Inflammatory macrophage treated with lipopolysaccharide for 1 hour (primary cell): Measurements from ENCODE around the gene FOXB2.
"Not testable (repeated sequence)": the region's sequence is repeated elsewhere in the genome, so short reads cannot be mapped to it uniquely, and the experiment has no call there.

Source experiments
- DNase-seq, 2 donors: peaks; one replicate each; pipeline ENCODE4 v3.0.0-alpha.2; 2020 to 2022

The FOXB2 gene

DNA sequence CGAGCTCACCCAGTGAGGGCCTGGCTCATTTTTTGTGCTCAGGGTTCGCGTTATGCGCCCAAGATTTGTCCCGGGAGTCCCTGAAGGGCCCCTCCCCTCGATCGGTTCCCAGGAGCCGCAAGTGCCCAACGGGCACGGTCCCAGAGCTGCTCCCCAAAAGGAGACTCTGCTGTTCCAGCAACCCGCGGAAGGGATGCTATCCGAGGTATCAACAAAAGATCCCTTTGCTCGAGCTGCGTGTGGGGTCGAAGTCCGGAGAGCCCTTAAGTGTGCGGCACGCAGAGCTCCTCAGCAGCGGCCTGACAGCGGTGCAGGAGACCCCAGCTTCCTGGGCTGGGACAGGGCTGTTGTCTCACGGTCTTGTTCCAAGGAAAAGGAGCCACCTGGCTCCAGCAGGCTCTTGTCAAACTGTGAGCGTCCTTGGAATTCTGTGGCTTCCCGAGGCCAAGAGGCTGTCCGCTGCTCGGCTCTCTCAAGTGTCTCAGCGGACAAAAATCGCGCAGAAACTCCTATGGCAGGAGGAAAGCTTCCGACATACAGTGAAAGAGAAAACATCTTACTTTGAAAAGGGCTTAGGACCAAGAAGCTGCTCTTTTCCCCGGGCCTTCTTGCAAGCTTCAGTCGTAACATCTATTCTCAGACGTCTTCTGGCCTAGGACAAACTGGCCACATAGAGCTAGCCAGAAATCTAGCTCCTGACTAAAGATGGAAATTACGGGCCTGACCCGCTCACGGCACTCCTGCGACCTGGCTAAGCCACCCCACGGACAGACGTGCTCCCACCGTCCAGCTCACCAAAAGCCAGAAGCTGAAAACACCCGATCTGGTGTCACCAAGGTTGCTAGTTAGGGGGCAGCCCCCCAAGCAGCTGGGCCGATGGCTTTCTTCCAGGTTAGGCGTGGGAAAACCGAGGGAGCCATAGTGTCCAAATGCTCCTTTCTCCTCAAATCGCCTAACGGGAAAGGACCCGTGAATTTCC is 2.6 kb upstream of the FOXB2 start:
- DNase-seq = no peak

DNA sequence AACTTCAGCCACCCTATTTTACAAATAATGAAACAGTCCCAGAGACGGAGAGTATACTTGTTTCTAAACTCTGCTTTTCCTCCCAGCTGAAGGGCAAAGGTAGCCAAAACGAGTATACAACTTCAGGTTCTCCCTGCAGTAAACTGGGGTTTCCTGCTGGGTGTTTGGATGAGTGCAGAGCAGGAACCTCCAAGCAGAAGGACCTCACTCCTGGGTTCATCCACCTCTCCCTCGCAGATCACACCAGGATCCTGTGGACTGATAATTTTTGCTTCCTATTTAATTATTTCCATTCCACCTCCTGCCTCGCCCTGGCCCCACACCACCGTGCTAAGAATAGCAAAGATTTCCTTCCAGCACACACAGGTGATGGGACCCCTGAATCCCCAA is 2.0 kb upstream of the FOXB2 start:
- no peak for DNase-seq

DNA sequence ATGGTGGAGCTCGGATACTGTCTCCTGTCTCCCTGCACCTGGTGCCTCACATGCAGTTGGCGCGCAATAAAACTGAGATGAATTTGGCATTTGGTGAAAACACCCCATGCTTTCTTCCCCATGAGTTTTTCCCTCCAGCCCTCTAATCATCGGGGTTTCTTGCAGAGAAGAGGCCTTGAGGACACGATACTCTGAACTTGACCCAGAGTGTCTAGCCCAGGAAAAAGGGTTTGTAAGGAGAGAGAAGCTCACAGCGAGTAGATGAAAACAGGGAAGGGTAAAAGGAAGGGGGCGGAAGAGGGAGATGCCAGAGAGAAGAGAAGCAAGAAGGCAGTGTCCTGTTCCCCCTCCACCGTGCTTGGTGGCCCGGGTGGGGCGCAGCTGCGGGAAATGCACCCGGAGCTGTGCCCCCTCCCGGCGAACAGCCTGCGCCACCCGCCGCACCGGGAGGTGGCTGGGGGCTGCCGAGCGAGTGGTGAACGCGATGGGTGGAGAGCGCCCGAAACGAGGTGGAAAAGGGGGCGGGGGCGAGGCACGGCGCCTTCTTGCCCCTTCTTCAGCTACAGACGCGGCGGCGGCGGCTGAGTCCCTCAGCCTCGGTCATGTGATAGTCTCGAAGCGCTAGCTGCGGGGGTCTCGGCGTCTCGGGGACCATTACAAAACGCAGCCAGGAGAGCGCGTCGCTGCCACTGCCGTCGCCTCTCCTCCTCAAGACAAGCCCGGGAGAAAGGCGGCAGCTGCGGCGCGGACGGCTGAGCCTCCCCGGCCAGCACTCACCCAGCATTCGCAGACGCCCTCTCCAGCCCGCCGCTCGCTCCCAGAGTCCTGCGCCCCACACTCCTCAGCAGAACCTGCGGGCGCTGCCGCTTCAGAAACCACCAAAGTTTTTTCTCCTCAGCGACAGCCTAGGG is 1.1 kb upstream of the FOXB2 start:
- DNase-seq = no peak

DNA sequence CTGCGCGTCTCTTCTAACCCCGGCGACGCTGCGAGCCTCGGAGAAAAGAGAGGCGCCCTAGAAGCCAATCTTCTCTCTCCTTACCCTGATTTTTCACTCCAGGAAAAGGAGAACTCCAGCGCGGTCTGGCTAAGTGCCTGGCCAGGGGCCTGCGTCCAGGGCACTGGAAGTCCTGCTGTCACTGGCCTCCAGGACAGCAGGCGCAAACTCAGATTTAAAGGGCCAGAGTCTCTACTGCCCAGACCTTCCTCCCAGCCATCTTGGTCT is 553 bp upstream of the FOXB2 start:
- DNase-seq = no peak

DNA sequence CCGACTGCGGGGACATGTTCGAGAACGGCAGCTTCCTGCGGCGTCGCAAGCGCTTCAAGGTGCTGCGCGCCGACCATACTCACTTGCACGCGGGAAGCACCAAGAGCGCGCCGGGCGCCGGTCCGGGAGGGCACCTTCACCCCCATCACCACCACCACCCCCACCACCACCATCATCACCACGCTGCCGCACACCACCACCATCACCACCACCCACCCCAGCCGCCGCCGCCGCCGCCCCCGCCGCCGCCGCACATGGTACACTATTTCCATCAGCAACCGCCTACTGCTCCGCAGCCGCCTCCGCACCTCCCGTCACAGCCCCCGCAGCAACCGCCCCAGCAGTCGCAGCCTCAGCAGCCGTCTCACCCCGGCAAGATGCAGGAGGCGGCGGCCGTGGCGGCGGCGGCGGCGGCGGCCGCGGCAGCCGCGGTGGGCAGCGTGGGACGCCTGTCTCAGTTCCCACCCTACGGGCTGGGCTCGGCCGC is 514 bp downstream of the FOXB2 start:
- no peak for DNase-seq

DNA sequence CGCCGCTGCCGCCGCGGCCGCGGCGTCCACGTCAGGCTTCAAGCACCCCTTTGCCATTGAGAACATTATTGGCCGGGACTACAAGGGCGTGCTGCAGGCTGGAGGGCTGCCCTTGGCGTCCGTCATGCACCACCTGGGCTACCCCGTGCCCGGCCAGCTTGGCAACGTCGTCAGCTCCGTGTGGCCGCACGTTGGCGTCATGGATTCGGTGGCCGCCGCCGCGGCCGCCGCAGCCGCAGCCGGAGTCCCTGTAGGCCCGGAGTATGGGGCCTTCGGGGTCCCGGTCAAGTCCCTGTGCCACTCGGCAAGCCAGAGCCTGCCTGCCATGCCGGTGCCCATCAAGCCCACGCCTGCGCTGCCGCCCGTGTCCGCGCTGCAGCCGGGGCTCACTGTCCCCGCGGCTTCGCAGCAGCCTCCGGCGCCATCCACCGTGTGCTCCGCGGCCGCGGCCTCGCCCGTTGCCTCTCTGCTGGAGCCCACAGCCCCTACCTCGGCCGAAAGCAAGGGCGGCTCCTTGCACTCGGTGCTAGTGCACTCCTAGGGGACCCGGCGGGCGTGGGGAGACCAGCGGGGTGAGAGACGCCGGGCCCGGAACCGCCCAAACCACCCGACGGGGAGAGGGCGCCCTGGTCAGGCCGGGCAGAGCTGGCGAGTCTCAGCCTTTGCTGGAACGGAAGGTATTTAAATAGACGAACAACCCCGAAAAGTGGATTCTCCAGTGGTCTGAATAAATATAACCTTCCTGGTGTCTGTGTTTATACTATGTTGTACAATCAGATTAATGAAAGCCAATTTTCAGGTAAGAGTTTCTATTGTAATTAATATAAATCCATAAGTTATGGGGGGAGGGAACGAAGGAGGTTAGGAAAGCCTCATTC is 1.2 kb downstream of the FOXB2 start:
- no peak for DNase-seq

DNA sequence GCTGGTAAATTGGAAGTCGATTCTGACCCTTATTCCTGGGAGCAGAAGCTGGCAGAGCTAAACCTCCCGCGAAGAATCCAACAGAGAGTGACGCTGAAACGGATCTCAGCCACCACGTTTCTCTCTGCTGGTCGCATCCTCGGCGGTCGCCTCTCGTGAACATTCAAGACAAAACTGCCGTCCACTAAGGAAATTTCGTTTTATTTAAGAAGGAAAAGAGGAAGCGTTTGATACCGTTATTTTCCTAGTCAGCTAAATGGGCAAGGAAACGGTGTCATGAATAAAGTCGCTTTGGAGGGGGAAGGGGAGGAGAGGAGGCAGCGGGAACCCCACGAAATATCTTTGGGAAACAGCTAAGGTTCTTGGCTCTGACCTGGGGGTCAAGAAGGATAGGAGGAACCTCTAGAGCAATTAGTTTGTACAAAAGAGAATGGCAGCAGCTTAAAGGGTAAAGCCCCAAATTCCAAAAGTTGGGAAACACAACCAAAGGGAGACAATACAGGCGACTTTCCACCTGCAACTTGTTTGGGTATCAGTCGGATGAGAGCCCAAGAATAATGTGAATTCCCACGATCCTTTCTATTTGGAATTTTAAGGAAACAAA is 1.9 kb downstream of the FOXB2 start:
- DNase-seq = peak; percentile 8 to 12

DNA sequence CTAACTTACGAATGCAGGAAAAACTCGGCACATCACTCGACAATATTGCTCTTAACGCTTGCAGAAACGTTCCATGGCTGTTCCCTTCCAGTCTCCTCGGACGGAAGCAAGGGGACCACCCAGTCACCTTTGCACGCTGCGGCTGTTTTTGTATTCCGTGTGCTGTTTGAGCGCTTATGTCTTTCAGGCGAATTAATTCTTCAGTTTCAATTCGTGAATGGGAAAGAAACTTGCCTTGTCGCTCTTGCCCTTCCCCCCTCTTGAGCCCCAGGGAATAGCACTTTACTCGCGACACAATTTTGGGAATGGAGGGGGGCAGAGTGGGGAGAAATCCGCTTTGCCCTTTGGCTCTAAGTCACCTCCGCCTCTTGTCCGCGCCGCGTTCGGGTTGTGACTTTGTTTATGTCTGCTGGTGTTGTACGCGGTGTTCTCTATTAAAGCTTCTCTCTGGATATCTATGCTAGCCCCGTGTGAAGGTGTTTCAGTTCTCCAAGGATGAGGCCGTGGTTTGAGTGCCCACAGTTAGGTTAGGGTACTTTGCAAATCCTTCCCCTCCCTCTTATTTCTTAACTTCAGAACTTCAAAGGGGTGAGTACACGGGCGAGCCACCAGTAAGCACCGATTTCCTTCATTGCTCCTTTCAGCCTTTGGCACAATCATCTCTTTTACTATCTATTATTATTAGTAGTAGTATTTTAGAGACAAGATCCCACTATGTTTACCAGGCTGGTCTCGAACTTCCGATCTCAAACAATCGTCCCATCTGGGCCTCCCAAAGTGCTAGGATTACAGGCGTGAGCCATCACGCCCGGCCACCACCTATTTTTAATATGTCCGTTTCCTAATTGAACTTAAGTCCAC is 2.7 kb downstream of the FOXB2 start:
- DNase-seq = no peak

DNA sequence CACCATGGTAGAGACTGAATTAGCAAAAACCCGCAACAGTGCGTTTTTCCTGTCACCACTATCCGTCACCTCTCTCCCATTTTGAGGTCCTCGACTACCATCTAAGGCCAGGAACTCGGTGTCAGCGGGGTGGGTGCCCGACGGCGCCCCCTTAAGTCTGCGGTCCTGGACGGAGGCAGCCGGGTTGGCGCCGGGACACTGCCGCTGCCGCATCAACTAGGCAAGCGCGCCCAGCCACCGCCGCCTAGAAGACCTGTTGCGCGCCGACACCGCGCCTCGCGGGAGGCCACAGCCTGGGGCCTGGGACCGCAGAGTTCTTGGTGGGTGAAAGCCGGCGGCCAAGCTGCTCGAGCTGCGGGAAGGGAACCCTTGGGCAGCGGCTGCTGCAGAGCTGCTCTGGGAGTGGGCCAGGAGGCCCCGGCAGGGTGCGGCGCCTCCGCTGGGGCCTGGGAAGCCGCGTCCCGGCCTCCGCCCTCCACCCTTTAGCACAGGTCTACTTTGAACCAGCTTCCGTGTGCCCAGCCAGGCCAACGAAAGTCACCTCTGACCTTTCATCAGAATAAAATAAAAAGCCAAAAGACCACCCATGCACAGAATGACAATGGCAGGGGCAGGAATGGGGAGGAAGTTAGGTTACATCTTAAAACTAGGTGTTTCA is 3.5 kb downstream of the FOXB2 start:
- DNase-seq = no peak

DNA sequence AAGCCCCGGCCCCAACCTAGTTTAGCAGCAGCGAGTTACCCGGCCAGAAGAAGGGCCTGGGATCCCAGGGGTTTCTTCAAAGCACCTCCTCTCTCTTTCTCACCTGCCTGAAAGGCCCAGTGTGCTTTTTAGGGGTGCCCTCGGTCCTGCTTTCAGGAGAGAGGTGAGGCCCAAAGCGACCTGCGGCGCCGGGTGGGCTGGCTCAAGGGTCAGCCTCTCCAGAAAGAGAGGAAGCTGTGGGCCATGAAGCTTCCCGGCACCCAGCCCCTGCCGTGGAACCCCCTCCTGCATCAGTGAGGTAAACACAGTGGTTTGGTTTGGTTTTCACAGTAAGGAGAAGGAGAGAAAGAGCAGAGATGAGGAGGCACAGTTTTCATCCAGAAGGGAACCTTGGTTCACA is 4.3 kb downstream of the FOXB2 start:
- DNase-seq = no peak

DNA sequence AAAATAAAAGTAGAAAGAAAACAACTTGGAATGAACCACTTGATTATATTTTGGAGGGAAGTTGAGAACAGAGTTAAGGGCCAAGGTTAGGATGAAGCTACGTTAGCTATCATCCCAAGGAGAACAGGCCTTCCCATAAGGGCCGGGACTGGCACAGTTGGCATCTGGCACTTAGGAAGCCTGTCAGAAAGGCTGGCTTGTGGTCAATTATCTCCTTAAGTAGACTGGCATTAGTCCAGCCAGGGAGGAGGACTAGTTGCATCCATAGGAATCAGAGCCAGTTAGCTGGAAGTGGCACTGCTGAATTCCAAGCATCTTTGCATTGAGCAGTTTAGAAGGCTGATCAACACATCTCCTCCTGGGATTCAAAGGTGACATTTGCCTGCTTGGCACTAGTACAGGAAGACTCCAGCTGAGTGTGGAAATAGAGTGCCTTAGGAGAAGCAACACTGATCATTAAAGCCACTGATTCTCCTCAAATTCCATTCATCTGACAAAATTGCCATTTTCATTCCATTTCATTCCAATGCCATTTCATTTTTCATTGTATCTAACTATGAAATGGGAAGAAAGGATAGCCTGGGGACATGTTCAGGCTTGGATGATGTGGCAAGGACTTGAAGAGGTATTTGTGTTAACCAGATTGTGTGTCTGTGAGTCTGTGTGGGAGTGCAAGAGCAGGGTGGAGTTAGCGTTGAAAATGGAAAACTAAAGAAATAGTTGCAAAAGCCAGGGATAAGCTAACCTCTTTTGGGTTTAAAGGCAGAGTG is 5.5 kb downstream of the FOXB2 start:
- DNase-seq = no peak

DNA sequence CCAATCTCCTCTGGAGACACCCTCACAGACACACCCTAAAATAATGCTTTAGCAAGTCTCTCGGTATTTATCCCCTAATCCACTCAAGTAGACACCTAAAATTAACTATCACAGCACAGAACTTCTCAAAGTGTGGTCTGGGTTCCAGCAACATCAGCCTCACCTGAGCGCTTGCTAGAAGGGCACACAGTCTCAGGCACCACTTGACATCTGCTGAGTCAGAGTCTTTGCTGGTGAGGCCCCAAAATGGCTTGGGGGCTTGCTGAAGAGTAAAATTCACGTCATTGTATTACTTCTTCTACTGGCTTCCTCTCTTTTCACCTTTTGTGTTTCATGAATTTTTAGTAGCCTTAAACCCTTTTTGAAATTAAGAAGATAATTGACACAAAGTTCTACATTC is 9.0 kb downstream of the FOXB2 start:
- DNase-seq = no peak

DNA sequence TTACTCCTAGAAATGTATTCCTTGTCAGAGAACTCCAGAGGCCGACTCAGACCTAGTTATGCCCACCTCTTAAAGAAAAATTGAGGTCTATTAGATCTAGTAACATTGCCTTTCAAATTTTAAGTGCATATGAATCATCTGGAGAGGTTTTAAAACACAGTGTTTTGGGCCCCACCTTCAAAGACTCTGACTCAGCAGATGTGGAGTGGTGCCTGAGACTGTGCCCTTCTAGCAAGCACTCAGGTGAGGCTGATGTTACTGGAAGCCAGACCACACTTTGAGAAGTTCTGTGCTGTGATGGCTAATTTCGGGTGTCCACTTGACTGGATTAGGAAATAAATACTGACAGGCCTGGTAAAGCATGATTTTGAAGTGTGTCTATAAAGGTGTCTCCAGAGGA is 10.6 kb downstream of the FOXB2 start:
- no peak for DNase-seq

DNA sequence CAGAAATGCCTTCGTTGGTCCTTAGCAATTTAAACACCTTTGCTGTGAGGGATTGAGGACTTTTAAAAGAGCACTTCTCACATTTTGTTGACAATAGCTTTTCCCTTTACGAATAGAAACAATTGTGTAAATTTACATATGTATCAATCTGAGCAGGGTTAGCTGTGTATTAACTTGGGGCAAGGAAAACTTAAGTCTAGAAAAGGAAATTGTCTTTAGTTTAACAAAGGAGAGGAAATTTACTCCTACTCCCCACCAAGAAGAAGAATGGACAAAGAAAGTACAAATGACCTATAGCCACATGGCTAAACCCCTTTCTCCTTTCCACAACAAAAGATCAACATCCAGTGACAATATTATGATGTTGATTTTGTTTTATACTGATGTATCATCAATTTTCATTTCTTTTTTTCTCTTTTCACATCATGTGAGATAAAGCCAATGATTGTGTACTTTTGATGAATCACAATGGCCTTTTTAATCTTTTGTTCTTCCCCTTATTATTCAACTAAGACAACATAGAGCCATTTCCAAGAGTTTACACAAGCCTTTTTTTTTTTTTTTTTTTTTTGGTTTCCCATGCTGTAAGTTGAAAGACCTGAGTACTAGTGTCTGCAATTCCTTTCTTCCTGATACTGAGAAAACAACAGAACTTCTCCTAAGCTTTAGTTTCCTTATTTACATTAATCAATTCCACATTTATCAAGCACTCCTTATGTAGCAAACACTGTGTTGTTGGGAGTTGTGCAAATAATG is 19.0 kb downstream of the FOXB2 start:
- DNase-seq = no peak

DNA sequence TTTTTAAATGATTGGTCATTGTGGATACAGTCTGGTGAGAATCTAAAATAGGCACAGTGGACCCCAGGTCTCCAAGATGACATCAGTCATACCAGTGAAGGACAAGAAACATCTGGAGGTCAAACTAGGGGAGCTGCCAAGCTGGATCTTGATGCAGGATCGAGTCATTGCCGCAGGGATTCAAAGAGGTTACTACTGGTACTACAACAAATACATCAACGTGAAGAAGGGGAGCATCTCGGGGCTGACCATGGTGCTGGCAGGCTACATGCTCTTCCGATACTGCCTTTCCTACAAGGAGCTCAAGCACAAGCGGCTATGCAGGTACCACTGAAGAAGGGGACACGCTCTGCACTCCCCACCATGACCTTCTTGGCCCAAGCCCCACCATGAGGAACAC is 20.9 kb downstream of the FOXB2 start:
- DNase-seq = no peak

DNA sequence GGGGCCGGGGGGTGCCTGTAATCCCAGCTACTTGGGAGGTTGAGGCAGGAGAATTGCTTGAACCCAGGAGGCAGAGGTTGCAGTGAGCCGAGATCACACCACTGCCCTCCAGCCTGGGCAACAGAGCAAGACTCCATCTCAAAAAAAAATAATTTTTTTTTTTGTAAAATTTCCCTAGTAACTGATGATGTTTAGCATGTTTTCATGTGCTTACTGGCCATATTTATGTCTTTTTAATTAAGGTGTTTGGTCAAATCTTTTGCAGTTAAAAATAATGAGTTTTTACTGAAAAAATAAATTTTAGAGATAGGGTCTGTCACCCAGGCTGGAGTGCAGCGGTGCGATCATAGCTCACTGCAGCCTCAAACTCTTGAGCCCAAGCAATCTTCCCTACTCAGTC is 24.3 kb downstream of the FOXB2 start:
- DNase-seq = not testable (repeated sequence)

DNA sequence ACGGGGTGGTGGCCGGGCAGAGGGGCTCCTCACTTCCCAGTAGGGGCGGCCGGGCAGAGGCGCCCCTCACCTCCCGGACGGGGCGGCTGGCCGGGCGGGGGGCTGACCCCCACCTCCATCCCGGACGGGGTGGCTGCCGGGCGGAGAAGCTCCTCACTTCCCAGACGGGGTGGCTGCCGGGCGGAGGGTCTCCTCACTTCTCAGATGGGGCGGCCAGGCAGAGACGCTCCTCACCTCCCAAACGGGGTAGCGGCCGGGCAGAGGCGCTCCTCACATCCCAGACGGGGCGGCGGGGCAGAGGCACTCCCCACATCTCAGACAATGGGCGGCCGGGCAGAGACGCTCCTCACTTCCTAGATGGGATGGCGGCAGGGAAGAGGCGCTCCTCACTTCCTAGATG is 41.2 kb downstream of the FOXB2 start:
- not testable (repeated sequence) for DNase-seq

DNA sequence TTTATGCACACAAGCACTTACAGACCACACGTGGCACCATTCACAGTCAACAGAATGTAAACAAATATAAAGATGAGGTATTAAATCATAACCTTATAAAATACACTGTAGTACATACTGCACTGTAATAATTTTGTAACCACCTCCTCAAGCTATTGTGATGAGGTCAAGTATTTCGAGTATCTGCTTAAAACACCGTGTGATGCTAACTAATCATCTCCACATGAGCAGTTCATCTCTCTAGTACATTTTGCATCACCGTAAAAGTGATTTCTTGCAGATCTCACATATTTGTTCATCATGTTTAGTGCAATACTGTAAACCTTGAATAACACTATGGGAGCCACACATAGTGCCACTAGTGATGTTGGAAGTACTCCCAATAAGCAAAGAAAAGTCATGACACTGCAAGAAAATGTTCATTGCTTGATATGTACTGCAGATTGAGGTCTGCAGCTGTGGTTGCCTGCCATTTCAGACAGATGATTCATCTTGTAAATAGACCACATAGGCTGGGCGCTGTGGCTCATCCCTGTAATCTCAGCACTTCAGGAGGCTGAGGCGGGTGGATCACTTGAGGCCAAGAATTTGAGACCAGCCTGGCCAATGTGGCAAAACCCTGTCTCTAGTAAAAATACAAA is 44.3 kb downstream of the FOXB2 start:
- no peak for DNase-seq

DNA sequence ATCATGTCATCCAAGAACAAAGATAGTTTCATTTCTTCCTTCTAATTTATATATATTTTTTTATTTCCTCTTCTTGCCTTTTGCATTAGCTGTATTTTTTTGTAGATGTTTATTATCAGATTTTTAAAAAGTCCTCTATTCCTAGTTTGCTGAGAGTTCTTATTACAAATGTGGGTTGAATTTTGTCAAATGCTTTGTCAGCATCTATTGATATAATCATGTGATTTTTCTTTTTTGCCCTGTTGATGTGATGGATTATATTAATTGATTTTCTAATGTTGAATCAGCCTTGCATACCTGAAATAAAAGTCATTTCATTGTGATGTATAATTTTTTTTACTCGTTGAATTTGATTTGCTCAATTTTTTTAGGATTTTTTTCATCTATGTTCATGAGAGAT is 46.9 kb downstream of the FOXB2 start:
- DNase-seq = no peak
